ENCODE measurements around the gene CCDC116.
"Not testable (repeated sequence)": the region's sequence is repeated elsewhere in the genome, so short reads cannot be mapped to it uniquely, and the experiment has no call there.

CCDC116 gene

GRCh38 chr22:21645513-21645912 lies 13.0 kb downstream of the CCDC116 start:
- not testable (repeated sequence) for DNase-seq (ENCODE audit: low read depth, low spot score); H3K4me3 ChIP-seq (ENCODE audit: low read length)

GRCh38 chr22:21646608-21647590 lies 14.3 kb downstream of the CCDC116 start:
- DNase-seq (ENCODE audit: low read depth, low spot score), result peak; percentile 86
- no peak overlapping the region for H3K4me3 ChIP-seq (ENCODE audit: low read length)

- no peak for DNase-seq (ENCODE audit: low read depth, low spot score)
These were observed 17.7 kb downstream of the CCDC116 start for GRCh38 chr22:21650280-21650679.

DNA sequence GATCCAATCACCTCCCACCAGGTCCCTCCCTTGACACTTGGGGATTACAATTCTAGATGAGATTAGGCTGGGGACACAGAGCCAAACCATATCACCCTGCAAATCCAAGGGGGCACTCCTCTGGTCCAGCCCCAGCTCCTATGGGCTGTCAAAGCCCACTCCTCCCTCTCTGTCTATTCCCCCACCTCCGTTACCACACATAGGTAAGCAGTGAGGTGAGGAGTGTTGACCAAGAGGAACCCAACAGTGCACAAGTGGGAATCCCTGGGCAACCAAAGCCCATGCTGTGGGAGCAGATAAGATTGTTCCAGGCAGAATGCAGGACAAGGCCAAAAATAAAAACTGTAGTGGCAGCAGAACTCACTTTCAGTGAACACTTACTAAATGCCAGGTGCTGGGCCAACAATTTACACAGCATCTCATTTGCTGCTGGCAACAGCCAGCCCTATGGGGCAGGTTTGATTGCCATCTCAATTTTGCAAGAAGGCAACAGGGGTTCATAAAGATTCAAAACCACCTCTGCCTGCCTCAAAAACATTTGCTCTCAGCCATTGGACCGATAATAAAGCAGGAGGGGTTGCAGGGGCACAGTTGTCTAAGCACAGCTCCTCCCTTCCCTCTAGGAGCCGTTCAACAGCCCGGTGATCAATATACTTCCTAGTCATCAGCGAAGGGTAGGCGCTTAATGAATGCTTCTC lies 18.4 kb downstream of the CCDC116 start:
- no peak for DNase-seq (ENCODE audit: low read depth, low spot score)
- peak overlapping the region; percentile 80 for H3K4me3 ChIP-seq (ENCODE audit: low read length)

More at GRCh38 chr22:21650280-21650679, 17.7 kb downstream of the CCDC116 start:
- no peak overlapping the region for H3K4me3 ChIP-seq (ENCODE audit: low read length)

DNA sequence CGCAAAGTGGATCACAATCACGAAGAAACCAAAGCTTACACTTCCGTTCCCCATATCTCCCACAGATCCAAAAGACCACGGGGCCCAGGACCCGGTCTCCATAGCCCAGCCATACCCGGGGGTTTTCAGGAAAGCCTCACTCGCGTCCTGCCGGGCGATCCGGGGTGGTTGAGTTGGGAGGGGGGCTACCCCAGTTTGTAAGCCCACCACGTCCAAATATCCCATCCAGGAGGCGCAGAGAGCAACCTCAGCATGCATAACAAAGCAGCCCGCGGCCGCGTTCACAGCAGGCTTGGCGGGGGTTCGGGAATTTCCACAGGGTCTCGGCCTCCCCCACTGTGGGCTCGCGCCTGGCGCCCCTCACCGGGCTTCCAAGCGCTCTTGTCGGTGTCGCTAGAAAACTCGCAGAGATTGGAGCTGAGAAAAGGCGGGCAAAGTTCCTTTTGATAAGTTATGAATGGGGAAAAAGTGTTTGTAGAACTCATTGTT lies 19.0 kb downstream of the CCDC116 start:
- no peak for DNase-seq (ENCODE audit: low read depth, low spot score)

GRCh38 chr22:21652010-21652546 lies 19.5 kb downstream of the CCDC116 start:
- peak; percentile 91 for DNase-seq (ENCODE audit: low read depth, low spot score)
- H3K4me3 ChIP-seq (ENCODE audit: low read length), result peak overlapping the region; percentile 80

More for the DNA sequence above, 19.0 kb downstream of the CCDC116 start:
- H3K4me3 ChIP-seq (ENCODE audit: low read length), result peak overlapping the region; percentile 80

DNA sequence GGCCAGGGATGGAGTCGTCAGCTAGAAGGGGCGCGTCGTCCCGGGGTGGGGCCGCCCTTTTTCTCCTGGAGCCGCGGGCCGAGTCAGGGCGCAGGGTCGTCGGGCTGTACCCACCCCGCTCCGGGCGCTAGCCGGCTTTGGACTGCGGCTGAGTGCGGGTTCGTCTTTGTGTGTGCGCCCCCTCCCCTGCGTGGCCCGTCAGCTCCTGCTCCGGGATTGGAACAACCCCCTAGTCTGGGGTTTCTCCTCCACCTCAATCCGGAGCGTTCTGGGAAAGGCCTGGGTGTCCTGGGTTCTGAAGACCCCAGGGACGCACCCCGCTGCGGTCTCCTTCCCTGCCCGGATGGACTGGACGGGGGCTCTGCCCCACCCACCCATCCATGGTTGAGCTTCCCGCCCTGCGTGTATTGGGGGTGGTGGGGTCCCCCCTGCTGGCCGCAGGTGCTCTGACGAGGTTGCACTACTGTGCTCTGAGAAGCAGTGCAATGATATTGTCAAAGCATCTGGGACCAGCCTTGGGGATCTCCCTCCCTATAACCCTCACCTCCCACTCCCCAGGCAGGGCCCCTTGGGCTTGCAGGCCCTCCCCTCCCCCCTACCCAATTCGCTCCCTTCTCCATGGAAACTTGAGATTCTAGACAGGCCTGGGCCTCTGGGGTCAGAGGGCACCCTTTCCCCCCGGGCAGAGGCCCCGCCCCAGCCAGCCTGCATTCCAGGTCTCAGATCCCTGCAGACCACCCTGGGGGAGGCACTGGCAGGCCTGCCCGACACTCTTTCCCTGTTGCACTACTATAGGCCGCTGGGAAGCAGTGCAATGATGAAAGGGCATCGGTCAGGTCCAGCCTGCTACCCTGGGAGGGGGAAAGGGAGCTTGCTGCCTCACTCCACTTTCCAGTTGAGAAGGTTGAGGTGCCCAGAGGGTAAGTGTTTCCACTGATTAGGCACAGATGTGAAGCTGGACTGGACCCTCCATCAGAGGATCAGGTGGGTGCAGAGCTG lies 20.3 kb downstream of the CCDC116 start:
- DNase-seq (ENCODE audit: low read depth, low spot score), result no peak
- H3K4me3 ChIP-seq (ENCODE audit: low read length), result peak overlapping the region; percentile 80

- no peak for DNase-seq (ENCODE audit: low read depth, low spot score)
- H3K4me3 ChIP-seq (ENCODE audit: low read length), result peak overlapping the region; percentile 71
These were observed 24.4 kb downstream of the CCDC116 start for GRCh38 chr22:21657020-21657359.

- peak overlapping the region; percentile 71 for H3K4me3 ChIP-seq (ENCODE audit: low read length)
- DNase-seq (ENCODE audit: low read depth, low spot score), result peak; percentile 75
These were observed 24.9 kb downstream of the CCDC116 start for GRCh38 chr22:21657360-21658032.

DNA sequence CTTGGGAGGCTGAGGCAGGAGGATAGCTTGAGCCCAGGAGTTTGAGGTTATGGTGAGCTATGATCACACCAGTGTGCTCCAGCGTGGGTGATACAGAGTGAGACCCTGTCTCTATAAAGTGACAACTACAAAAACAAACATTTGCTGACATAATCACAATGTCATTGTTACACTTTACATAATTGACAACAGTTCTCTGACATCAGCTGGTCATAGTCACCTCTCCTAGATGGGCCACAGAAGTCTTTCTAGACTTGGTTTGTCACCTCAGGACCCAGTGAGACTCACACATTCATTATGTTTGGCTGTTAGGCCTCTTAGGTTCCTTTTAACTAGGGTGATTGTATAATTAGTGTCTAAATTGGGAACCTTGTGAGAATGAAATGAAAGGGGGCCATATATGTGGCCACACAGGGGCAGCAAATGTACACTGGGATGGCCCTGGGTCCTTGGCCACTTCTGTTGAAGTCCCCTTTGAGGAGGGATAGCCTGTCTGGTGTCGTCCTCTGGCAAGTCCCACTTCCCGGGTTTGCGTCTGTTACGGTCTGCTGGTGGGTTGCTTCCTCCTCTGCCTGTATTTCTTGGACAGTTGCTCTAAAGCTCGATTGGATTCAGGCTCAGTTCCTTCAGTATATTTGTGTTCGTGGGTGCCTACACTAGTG lies 27.4 kb downstream of the CCDC116 start:
- DNase-seq (ENCODE audit: low read depth, low spot score), result no peak
- no peak overlapping the region for H3K4me3 ChIP-seq (ENCODE audit: low read length)

GRCh38 chr22:21660904-21661303 lies 28.3 kb downstream of the CCDC116 start:
- no peak for DNase-seq (ENCODE audit: low read depth, low spot score)
- H3K4me3 ChIP-seq (ENCODE audit: low read length), result no peak overlapping the region

GRCh38 chr22:21661991-21662390 lies 29.4 kb downstream of the CCDC116 start:
- no peak for DNase-seq (ENCODE audit: low read depth, low spot score)
- H3K4me3 ChIP-seq (ENCODE audit: low read length), result no peak overlapping the region

- no peak overlapping the region for H3K4me3 ChIP-seq (ENCODE audit: low read length)
- no peak for DNase-seq (ENCODE audit: low read depth, low spot score)
These were observed 31.2 kb downstream of the CCDC116 start for GRCh38 chr22:21663738-21664137.

- H3K4me3 ChIP-seq (ENCODE audit: low read length), result peak overlapping the region; percentile 91
- no peak for DNase-seq (ENCODE audit: low read depth, low spot score)
These were observed 32.7 kb downstream of the CCDC116 start for GRCh38 chr22:21665047-21665851.

GRCh38 chr22:21666786-21667185 lies 34.2 kb downstream of the CCDC116 start:
- H3K4me3 ChIP-seq (ENCODE audit: low read length), result peak overlapping the region; percentile 91
- no peak for DNase-seq (ENCODE audit: low read depth, low spot score)

DNA sequence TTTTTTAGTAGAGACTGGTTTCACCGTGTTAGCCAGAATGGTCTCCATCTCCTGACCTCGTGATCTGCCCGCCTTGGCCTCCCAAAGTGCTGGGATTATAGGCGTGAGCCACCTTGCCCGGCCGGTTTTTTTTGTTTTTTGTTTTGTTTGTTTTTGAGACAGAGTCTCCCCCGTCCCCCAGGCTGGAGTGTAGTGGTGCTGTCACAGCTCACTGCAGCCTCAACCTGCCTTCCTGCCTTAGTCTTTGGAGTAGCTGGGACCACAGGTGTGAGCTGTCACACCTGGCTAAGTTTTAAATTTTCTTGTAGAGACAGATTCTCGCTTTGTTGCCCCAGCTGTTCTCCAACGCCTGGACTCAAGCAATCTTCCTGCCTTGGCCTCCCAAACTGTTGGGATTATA lies 36.5 kb downstream of the CCDC116 start:
- no peak overlapping the region for H3K4me3 ChIP-seq (ENCODE audit: low read length)
- no peak for DNase-seq (ENCODE audit: low read depth, low spot score)

DNA sequence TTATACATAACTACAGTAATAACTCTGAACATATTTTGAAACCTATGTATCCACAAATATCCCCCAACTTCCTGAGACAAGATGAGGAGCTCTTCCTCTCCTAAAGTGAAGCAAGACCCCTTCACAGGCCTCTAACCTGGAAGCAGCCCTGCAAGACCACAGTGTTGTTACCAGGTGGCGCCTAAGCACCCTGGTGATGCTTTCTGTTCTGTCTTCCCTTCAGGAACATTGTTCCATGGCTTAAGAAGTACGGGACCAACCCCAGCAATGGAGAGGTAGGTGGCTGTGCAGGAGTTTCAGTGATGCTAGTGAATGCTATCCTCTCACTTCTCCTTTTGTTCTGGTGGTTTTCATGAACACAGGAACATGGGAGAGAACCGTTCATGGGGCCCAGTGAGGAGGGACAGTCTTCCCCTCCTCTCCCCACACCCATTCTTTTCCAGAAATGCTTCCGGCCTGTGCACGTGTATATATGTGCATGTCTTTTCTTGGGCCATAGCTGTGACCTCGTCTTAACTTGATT lies 39.6 kb downstream of the CCDC116 start:
- H3K4me3 ChIP-seq (ENCODE audit: low read length), result no peak overlapping the region
- no peak for DNase-seq (ENCODE audit: low read depth, low spot score)

Measured in Jurkat, Clone E6-1 (cell line).